ENCODE results near the gene PRM1. TPM values are rescaled to one million over a fixed set of nuclear protein-coding genes. Genes with fewer than 3 reads are reported as not detected.
A peak's percentile ranks its signal among the peaks of the same experiment; 100 is the strongest.

PRM1 gene
- total RNA-seq, 2 experiments from 2014 or later, result not detected

DNA sequence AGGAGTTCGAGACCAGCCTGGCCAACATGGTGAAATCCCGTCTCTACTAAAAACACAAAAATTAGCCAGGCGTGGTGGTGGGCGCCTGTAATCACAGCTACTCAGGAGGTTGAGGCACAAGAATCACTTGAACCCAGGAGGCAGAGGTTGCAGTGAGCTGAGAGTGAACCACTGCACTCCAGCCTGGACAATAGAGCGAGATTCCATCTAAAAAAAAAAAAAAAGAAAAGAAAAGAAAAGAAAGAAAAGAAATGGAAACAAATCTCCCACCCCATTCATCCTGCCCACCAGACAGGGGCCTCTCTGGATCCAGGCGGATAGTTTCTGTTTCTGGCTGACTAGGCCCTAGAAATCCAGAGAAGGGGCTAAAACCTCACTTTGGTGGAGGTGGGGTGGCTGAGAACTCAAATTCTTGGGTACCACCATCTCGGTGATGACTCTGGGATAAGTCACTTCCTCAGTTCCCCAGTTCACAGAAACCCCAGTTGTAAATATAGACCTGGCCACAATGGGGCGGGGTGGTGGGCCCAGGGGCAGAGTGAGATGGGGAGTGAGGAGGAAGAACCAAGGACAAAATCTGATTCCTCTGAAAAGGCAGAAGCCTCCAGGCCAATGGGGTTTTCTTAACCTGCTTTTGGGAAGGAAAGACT is 47.3 kb downstream of the PRM1 start:
- H3K27ac Mint-ChIP-seq, result peak overlapping the region; percentile 96
- ATAC-seq (peak; percentile 41), DNase-seq (peak; percentile 92)
- H3K27me3 Mint-ChIP-seq, result no peaks in the 10 kb centered on the region
- peak overlapping the region; percentile 63 for H3K4me3 Mint-ChIP-seq
- peaks cover 77% of the 10 kb centered on the region for H3K4me1 Mint-ChIP-seq
- no peaks in the 10 kb centered on the region for H3K36me3 Mint-ChIP-seq
- H3K9me3 Mint-ChIP-seq (ENCODE audit: low read depth), result no peaks in the 10 kb centered on the region
- CTCF ChIA-PET, result interaction anchor here (0.9 to 4.7 kb wide), 16 partner anchors 8 to 280 kb away, joined by 3 to 30 read pairs (median 5); partner anchors contain the start of gene SOCS1

- ATAC-seq (peak; percentile 88), DNase-seq (peak; percentile 98)
- no peaks in the 10 kb centered on the region for H3K9me3 Mint-ChIP-seq (ENCODE audit: low read depth)
- CTCF ChIA-PET, result interaction anchor here (0.6 to 4.7 kb wide), 16 partner anchors 8 to 279 kb away, joined by 3 to 30 read pairs (median 5); partner anchors contain the start of gene SOCS1
- no peaks in the 10 kb centered on the region for H3K27me3 Mint-ChIP-seq
- peaks cover 79% of the 10 kb centered on the region for H3K4me1 Mint-ChIP-seq
- H3K4me3 Mint-ChIP-seq, result peak overlapping the region; percentile 63
- H3K36me3 Mint-ChIP-seq, result no peaks in the 10 kb centered on the region
- H3K27ac Mint-ChIP-seq, result peak overlapping the region; percentile 96
These were observed 48.0 kb downstream of the PRM1 start for GRCh38 chr16:11232852-11233726.

DNA sequence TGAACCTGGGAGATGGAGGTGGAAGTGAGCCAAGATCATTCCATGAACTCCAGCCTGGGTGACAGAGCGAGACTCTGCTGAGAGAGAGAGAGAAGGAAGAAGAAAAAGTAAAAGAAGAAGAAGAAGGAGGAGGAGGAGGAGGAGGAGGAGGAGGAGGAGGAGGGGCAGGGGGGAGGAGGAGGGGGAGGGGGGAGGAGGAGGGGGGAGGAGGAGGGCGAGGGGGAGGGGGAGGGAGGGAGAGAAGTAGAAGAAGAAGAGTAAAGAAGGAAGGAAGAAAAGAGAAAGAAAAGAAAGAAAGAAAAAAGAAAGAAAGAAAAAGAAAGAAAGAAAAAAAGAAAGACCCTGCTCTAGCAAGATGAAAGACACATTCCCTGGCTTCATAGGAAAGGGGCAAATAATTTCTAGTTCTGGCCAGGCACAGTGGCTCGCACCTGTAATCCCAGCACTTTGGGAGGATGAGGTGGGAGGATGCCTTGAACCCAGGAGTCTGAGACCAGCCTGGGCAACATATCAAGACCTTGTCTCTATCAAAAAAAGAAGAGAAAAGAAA is 48.8 kb downstream of the PRM1 start:
- Mint-ChIP-seq H3K9me3 (ENCODE audit: low read depth) (no peaks in the 10 kb centered on the region), H3K27me3 (no peaks in the 10 kb centered on the region), H3K36me3 (no peaks in the 10 kb centered on the region), H3K27ac (peak overlapping the region; percentile 96), H3K4me3 (peak overlapping the region; percentile 63), H3K4me1 (peaks cover 77% of the 10 kb centered on the region)
- DNase-seq, result no peak
- CTCF ChIA-PET, result interaction anchor here (0.6 to 4.7 kb wide), 11 partner anchors 8 to 278 kb away, joined by 3 to 30 read pairs (median 5); partner anchors contain the start of gene SOCS1
- ATAC-seq, result no peak

GRCh38 chr16:11231367-11231970 is 49.7 kb downstream of the PRM1 start:
- no peaks in the 10 kb centered on the region for H3K9me3 Mint-ChIP-seq (ENCODE audit: low read depth)
- DNase-seq, result no peak

More at GRCh38 chr16:11231367-11231970, 49.7 kb downstream of the PRM1 start:
- Mint-ChIP-seq H3K27me3 (no peaks in the 10 kb centered on the region), H3K27ac (peak overlapping the region; percentile 96), H3K4me1 (peaks cover 77% of the 10 kb centered on the region), H3K4me3 (no peak overlapping the region), H3K36me3 (no peaks in the 10 kb centered on the region)
- CTCF ChIA-PET, result interaction anchor here (1.4 to 2.8 kb wide), 3 partner anchors 20 to 266 kb away, joined by 3 to 15 read pairs (median 5); no protein-coding TSS in a partner anchor
- ATAC-seq, result no peak

Small RNA genes within 50 kb of the gene (microRNA-seq; reads per million reads assigned to microRNA genes)
- not detected for gene MIR548H2

Other genes starting within 250 kb of the PRM1 start
- gene SOCS1, start 25.1 kb downstream of the PRM1 start, total RNA-seq, result 100 to 1,000 TPM; 158 to 200 TPM
- gene TNP2, start 12.0 kb downstream of the PRM1 start, total RNA-seq, result not detected
- not detected for gene PRM3, start 7.7 kb downstream of the PRM1 start, total RNA-seq
- not detected for gene PRM2, start 4.8 kb downstream of the PRM1 start, total RNA-seq
- gene RMI2, start 64.1 kb upstream of the PRM1 start, total RNA-seq, result 10 to 100 TPM; 65.9 to 70.4 TPM

All from activated CD8-positive, alpha-beta memory T cell treated with anti-CD3 and anti-CD28 coated beads, Interleukin-2, amount 10 ng/mL, durations not matched to agents 7 days and 5 days (primary cell).